Prostate gland (tissue), 2 donors: ENCODE measurements around the gene HGF.

Experiments
- CTCF ChIP-seq, 4 experiments: fragments of 200-600 bp in 2 of 4; fragments of 450-650 bp in 2 of 4; sonication (generic) in 2 of 4; IDR thresholded peaks; 1 replicate in 3 of 4; 2 replicates in 1 of 4; pipeline ENCODE4 v1.5.1; 2016 to 2019; ENCODE audit warnings: antibody characterized with exemption in 4 of 4, mild to moderate bottlenecking in 2 of 4, moderate library complexity in 2 of 4
- POLR2AphosphoS5 ChIP-seq: sonication (generic); formaldehyde crosslinking; IDR thresholded peaks from one replicate; pipeline ENCODE4 v1.6.1; 2017; ENCODE audit warnings: antibody characterized with exemption

- TF ChIP-seq CTCF (IDR thresholded peaks at IDR 0.05): no peak
- no peak for TF ChIP-seq POLR2AphosphoS5
Measured at GRCh38 chr7:81719865-81720264, 50.0 kb downstream of the HGF start.
